Mammary epithelial cell (primary cell): Measurements from ENCODE around the gene ST3GAL4.

ENCODE experiments used
- CTCF ChIP-seq, 2 donors: IDR thresholded peaks in 1 of 2; conservative IDR thresholded peaks in 1 of 2; 2 replicates each; pipeline ENCODE4 v1.5.1; 2011 to 2012; ENCODE audit warnings: inconsistent platforms in 2 of 2, low read length in 2 of 2, mild to moderate bottlenecking in 2 of 2, control low read depth in 1 of 2, low read depth in 1 of 2; ENCODE audit not compliant: insufficient read depth in 1 of 2; ENCODE audit errors: extremely low read depth in 1 of 2
- EZH2 ChIP-seq: IDR thresholded peaks from 2 replicates; pipeline ENCODE4 v1.6.1; 2012; ENCODE audit warnings: low read length, inconsistent platforms, borderline replicate concordance

- TF ChIP-seq CTCF (conservative IDR thresholded peaks at IDR 0.05 in 1 of 2, IDR thresholded peaks at IDR 0.05 in 1 of 2; ENCODE audit: extremely low read depth in 1 of 2, insufficient read depth in 1 of 2, low read depth in 1 of 2, low read length in 2 of 2) (no peak), EZH2 (no peak)
Measured at GRCh38 chr11:126357055-126357962, 1.8 kb downstream of the ST3GAL4 start.
